Osteocyte (in vitro differentiated cells): ENCODE data around the gene UBALD2. TPM values are rescaled to one million over a fixed set of nuclear protein-coding genes. Genes with fewer than 3 reads are reported as not detected.

ENCODE experiments used
- DNase-seq: peaks from one replicate; pipeline ENCODE4 v3.0.0; 2021; ENCODE audit warnings: mixed read lengths; ENCODE audit not compliant: unreplicated experiment; ENCODE audit errors: extremely low spot score
- H3K27ac Mint-ChIP-seq: one replicate; pipeline ENCODE4 v1.8.0; 2021; ENCODE audit warnings: mild to moderate bottlenecking, mixed read lengths; ENCODE audit not compliant: unreplicated experiment
- H3K27me3 Mint-ChIP-seq: one replicate; pipeline ENCODE4 v1.8.0; 2021; ENCODE audit warnings: mixed read lengths; ENCODE audit not compliant: unreplicated experiment
- H3K36me3 Mint-ChIP-seq: one replicate; pipeline ENCODE4 v1.8.0; 2021; ENCODE audit warnings: mixed read lengths; ENCODE audit not compliant: unreplicated experiment
- H3K4me1 Mint-ChIP-seq: one replicate; pipeline ENCODE4 v1.8.0; 2021; ENCODE audit warnings: mixed read lengths; ENCODE audit not compliant: unreplicated experiment
- H3K4me3 Mint-ChIP-seq: one replicate; pipeline ENCODE4 v1.8.0; 2021; ENCODE audit warnings: mild to moderate bottlenecking, moderate library complexity, mixed read lengths; ENCODE audit not compliant: unreplicated experiment
- H3K9me3 Mint-ChIP-seq: one replicate; pipeline ENCODE4 v1.8.0; 2021; ENCODE audit warnings: mixed read lengths; ENCODE audit not compliant: unreplicated experiment
- total RNA-seq: library from RNA; stranded (reverse); gene quantifications from 2 replicates; pipeline ENCODE4 v1.2.1, GENCODE V29; 2021
- TF ChIP-seq, protein P1 (sequence below): fragments of 200-600 bp; sonication (generic); IDR thresholded peaks from 2 replicates; pipeline ENCODE4 v1.5.0; 2021; ENCODE audit warnings: antibody characterized with exemption, mild to moderate bottlenecking, moderate library complexity

The UBALD2 gene
- total RNA-seq, 1 donor from 2014 or later: 32.2 TPM

DNA sequence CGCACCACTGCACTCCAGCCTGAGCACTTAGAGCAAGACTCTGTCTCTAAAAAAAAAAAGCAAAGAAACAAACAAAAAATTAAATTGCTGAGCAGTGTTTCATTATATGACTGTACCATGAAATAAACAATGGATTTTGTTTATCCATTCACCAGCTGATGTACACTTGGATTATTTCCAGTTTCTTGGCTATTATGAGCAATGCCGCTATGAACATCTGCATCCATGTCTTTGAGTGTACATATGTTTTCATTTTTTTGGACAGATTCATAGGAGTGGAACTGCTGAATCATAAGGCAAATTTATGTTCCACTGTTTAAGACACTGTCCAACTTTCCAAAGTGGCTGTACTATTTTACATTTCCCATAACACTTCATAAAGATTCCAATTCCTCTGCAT, 32.8 kb upstream of the UBALD2 start:
- Mint-ChIP-seq H3K36me3 (no peaks in the 10 kb centered on the region), H3K27me3 (peaks cover 32% of the 10 kb centered on the region), H3K4me1 (no peaks in the 10 kb centered on the region), H3K9me3 (no peaks in the 10 kb centered on the region), H3K27ac (no peak overlapping the region), H3K4me3 (no peak overlapping the region)
- TF ChIP-seq, protein P1, sequence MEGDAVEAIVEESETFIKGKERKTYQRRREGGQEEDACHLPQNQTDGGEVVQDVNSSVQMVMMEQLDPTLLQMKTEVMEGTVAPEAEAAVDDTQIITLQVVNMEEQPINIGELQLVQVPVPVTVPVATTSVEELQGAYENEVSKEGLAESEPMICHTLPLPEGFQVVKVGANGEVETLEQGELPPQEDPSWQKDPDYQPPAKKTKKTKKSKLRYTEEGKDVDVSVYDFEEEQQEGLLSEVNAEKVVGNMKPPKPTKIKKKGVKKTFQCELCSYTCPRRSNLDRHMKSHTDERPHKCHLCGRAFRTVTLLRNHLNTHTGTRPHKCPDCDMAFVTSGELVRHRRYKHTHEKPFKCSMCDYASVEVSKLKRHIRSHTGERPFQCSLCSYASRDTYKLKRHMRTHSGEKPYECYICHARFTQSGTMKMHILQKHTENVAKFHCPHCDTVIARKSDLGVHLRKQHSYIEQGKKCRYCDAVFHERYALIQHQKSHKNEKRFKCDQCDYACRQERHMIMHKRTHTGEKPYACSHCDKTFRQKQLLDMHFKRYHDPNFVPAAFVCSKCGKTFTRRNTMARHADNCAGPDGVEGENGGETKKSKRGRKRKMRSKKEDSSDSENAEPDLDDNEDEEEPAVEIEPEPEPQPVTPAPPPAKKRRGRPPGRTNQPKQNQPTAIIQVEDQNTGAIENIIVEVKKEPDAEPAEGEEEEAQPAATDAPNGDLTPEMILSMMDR: no peak
- no peak for DNase-seq

DNA sequence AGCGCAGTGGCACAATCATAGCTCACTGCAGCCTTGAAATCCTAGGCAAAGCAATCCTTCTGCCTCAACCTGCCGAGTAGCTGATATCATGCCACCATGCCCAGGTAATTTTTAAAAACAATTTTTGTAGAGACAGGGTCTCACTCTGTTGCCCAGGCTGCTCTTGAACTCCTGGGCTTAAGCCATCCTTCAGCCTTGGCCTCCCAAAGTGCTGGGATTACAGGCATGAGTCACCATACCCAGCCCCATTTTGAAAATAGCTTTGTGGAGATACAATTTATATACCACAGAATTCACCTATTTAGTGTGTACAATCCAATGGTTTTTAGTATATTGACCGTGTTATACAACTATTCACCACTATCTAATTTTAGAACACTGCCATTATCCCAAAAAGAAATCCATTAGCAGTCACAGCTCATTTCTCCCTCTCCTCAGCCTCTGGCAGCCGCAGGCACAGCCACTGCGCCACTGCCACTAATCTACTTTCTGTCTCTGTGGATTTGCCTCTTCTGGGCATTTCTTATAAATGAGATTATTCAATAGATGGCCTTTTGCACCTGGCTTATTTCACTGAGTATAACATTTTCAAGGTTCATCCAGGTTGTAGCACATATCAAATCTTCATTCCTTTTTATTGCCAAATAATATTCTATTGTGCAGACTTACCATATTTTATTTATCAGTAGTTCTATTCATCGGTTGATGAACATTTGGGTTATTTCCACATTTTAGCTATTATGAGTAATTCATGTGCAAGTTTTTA, 31.4 kb upstream of the UBALD2 start:
- TF ChIP-seq, protein P1: no peak
- H3K36me3 Mint-ChIP-seq: no peaks in the 10 kb centered on the region
- no peak overlapping the region for H3K4me3 Mint-ChIP-seq
- DNase-seq: no peak
- H3K27me3 Mint-ChIP-seq: peaks cover 31% of the 10 kb centered on the region
- H3K4me1 Mint-ChIP-seq: no peaks in the 10 kb centered on the region
- no peaks in the 10 kb centered on the region for H3K9me3 Mint-ChIP-seq
- no peak overlapping the region for H3K27ac Mint-ChIP-seq

DNA sequence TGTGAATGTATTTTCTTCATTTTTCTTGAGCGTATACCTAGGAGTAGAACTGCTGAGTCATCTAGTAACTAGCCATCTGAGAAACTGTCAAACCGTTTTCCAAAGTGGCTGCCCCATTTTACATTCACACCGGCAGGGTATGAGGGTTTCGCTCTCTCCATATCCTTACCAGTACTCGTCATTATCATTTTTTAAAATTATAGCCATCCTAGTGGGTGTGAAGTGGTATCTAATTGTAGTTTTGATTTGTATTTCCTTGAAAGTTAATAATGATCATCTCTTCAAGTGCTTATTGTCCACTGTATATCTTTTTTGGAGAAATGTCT, 30.8 kb upstream of the UBALD2 start:
- Mint-ChIP-seq H3K27ac (no peak overlapping the region), H3K9me3 (no peaks in the 10 kb centered on the region), H3K4me1 (no peaks in the 10 kb centered on the region), H3K27me3 (peaks cover 29% of the 10 kb centered on the region), H3K4me3 (no peak overlapping the region), H3K36me3 (no peaks in the 10 kb centered on the region)
- no peak for DNase-seq
- TF ChIP-seq, protein P1: no peak

DNA sequence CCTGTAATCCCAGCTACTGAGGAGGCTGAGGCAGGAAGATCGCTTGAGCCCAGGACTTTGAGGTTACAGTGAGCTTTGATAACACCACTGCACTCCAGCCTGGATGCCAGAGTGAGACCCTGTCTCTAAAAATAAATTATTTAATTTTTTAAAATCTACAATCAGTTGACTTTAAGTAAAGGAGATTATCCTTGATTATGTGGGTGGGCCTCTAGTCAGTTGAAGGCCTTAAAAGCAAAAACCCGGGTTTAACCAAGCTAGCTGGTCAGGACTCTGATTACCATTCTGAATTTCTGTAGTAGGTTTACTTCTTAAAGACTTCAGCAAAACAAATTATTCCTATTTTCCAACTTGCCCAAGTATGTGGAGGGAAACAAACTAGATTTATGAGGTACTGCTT, 29.3 kb upstream of the UBALD2 start:
- TF ChIP-seq, protein P1: no peak
- no peak for DNase-seq
- Mint-ChIP-seq H3K4me1 (peaks cover under 1% of the 10 kb centered on the region), H3K27ac (no peak overlapping the region), H3K4me3 (no peak overlapping the region), H3K9me3 (no peaks in the 10 kb centered on the region), H3K27me3 (peaks cover 20% of the 10 kb centered on the region), H3K36me3 (no peaks in the 10 kb centered on the region)

DNA sequence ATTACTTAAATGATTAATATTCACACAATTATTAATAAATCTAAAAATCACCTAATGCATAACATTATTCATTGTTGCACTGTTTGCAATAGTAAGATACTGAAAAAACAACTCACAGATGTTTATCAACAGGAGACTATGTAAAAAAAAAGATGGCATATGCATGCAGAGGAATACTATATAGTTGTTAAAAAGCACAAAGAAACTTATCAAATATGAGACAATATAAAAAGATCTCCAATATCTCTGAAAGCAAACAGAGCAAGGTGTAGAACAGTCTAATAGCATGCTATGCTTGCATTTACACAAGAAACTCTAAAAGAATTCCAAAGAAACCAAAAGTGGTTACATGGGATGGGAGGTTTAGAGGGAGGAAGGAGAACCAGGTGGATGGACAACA, 28.5 kb upstream of the UBALD2 start:
- H3K4me3 Mint-ChIP-seq: no peak overlapping the region

More for the DNA sequence above, 28.5 kb upstream of the UBALD2 start:
- DNase-seq: no peak
- H3K27me3 Mint-ChIP-seq: peaks cover 27% of the 10 kb centered on the region
- H3K27ac Mint-ChIP-seq: no peak overlapping the region
- TF ChIP-seq, protein P1: no peak
- peaks cover 7% of the 10 kb centered on the region for H3K4me1 Mint-ChIP-seq
- H3K9me3 Mint-ChIP-seq: no peaks in the 10 kb centered on the region
- H3K36me3 Mint-ChIP-seq: no peaks in the 10 kb centered on the region
